AG09319 (cell line): ENCODE results near the gene SLAMF6.

Source experiments
- DNase-seq: peaks from one replicate; pipeline ENCODE4 v3.0.0-alpha.2; 2010; ENCODE audit warnings: low read depth; ENCODE audit errors: extremely low read depth
- CTCF ChIP-seq: IDR thresholded peaks from 2 replicates; pipeline ENCODE4 v1.5.1; 2011; ENCODE audit warnings: low read depth, mild to moderate bottlenecking, inconsistent platforms, low read length, moderate library complexity

SLAMF6 gene

DNA sequence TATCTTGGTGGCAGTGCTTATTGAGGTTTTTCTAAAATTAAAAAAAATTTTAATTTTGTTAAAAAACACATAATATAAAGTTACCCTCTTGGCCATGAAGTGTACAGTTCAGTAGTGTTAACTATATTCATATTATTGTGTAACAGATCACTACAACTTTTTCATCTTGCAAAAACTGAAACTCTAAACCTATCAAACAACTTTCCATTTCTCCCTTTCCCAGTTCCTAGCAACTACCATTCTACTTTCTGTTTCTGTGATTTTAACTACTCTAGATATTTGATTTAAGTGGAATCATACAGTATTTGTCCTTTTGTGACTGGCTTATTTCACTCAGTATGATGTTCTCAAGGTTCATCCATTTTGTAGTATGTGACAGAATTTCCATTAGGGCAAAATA is 55.5 kb downstream of the SLAMF6 start:
- no peak for DNase-seq
- TF ChIP-seq CTCF: no peak

- no peak for DNase-seq
- no peak for TF ChIP-seq CTCF
These were observed 56.1 kb downstream of the SLAMF6 start for GRCh38 chr1:160466961-160467360.

GRCh38 chr1:160465123-160465522 is 57.9 kb downstream of the SLAMF6 start:
- DNase-seq: no peak
- no peak for TF ChIP-seq CTCF

GRCh38 chr1:160460683-160461287 is 62.3 kb downstream of the SLAMF6 start:
- no peak for TF ChIP-seq CTCF
- no peak for DNase-seq

GRCh38 chr1:160460214-160460642 is 62.8 kb downstream of the SLAMF6 start:
- no peak for TF ChIP-seq CTCF
- DNase-seq: no peak

- DNase-seq: no peak
- no peak for TF ChIP-seq CTCF
These were observed 63.4 kb downstream of the SLAMF6 start for GRCh38 chr1:160459687-160460086.

DNA sequence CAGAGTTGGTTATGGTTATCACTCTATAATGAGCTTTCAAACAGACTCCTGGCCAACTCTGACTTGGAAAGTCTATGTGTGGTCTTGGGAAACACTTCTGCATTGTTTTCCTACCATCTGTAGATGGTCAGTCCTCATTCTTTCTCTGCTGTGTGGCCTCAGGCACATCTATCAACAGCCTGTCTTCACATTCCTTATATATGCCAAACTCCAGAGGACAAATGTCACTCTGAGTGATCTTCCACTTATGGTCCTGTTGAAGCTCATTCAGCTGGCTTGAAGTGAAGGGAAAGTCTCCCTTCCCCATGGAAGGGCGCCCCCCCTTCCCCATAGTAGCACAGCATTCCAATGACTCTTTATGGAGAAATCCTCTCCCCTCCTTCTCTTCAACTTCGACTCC is 64.0 kb downstream of the SLAMF6 start:
- DNase-seq: no peak
- TF ChIP-seq CTCF: no peak
